Eye (tissue), 1 donor: ENCODE results near the gene TRIM38.
"Not testable (repeated sequence)": the region's sequence is repeated elsewhere in the genome, so short reads cannot be mapped to it uniquely, and the experiment has no call there.

Source experiments
- DNase-seq: peaks from one replicate; pipeline ENCODE4 v3.0.0-alpha.2; 2015

Gene TRIM38

GRCh38 chr6:26009817-26010216 is 47.2 kb downstream of the TRIM38 start:
- no peak for DNase-seq

DNA sequence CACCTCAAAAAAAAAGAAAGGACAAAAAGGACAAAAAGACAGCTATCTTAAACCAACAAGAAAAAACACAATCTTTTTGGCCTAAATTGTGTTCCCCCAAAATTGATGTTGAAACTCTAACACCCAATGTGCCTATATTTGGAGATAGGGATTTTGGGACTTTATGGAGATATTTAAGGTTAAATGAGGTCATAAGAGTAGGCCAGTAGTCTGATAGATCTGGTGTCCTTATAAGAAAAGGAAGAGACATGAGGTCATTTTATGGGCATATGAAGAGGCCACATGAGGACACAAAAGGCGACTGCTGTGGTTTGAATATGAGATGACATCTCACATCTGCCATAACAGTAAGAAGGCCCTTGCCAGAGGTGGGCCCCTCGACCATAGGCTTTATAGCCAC is 49.5 kb downstream of the TRIM38 start:
- no peak for DNase-seq

DNA sequence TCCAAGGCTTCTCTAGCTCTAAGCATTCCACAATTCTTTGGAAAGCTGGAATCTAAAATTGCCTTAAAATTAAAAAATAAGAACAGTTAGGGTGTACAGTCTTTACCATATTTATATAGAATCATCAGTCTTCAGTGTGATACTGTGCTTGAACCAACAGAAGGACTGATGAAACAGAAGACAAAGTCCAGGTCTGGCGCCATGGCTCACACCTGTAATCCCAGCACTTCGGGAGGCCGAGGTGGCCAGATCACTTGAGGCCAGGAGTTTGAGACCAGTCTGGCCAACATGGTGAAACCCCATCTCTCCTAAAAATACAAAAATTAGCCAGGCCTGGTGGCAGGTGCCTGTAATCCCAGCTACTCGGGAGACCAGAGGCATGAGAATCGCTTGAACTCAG is 51.8 kb downstream of the TRIM38 start:
- DNase-seq = not testable (repeated sequence)

DNA sequence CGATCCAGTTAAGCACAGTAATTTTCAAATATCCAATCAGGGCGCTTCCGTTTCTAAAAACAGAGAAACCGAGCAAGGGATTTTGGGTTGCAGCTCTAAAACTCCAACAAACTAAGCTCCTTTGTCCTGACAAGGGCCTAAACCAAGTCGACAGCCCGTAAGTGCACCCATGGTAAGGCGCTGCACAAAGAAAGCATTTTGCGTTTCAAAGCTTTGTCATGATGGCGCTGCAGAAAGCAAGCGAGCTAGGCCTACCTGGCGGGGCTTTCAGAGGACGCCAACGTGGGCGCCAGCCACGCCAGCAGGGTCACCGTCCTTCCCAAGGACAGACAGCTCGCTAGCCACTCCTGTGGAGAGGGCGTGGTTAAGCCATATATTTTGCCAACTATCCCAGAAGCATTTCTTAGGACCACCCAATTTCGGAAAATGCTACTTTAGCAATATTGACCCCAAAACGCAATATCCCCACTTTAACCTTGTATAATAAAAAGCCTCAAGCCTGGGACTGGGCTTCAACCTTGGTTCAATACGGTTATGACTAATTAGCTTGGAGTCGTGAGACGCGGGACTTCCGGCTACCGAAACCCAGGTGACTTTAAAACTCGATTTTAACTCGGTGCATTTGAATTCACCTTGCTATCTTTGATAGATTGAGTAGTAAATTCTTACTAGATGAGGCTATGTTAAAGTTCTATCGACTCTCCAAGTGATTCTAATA is 53.8 kb downstream of the TRIM38 start:
- peak; percentile 84 for DNase-seq

- no peak for DNase-seq
Measured at GRCh38 chr6:26016963-26017631, 54.5 kb downstream of the TRIM38 start.

DNA sequence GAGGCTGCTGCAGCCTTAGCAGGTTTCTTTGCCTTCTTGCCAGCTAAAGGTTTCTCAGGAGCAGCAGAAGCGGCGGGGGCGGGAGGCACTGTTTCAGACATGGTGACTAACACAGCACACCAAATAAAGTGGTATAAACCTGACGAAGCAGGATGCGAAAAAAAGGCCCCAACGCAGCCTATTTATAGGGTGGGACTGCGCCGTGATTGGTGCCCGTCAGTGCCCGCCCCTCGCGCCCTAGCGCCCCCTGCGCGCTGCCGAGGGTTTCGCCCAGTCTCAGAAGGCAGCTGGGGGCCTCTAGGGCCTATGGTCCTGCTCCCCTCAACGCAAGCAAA is 55.0 kb downstream of the TRIM38 start:
- peak; percentile 94 for DNase-seq

GRCh38 chr6:26019261-26019830 is 56.7 kb downstream of the TRIM38 start:
- DNase-seq = no peak

DNA sequence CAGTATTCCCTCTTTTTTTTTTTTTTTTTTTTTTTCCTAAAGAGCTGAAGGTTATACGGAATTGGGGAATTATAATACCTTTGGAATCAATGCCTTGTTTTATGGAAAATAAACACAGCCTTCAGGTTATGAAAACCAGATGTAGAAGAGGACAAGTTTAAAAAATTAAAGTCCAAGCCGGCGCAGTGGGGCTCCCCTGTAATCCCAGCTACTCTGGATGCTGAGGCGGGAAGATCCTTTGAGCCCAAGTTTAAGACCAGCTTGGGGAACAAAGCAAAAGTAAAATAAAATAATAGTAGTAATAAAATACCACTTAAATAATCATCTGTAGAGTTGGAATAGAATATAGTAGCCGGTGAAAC is 57.3 kb downstream of the TRIM38 start:
- no peak for DNase-seq

- peak; percentile 98 for DNase-seq
Measured at GRCh38 chr6:26020329-26021000, 57.9 kb downstream of the TRIM38 start.

DNA sequence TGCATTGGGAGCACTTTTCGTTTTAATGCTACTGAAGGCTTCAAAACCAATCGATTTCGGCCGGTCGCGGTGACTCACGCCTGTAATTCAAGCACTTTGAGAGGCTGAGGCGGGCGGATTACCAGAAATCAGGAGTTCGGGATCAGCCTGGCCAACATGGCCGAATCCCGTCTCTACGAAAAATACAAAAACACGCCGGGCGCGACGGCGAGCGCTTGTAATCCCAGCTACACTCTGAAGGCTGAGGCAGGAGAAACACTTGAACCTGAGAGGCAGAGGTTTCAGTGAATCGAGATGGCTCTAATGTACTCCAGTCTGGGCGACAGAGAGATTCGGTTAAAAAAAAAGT is 58.4 kb downstream of the TRIM38 start:
- no peak for DNase-seq

DNA sequence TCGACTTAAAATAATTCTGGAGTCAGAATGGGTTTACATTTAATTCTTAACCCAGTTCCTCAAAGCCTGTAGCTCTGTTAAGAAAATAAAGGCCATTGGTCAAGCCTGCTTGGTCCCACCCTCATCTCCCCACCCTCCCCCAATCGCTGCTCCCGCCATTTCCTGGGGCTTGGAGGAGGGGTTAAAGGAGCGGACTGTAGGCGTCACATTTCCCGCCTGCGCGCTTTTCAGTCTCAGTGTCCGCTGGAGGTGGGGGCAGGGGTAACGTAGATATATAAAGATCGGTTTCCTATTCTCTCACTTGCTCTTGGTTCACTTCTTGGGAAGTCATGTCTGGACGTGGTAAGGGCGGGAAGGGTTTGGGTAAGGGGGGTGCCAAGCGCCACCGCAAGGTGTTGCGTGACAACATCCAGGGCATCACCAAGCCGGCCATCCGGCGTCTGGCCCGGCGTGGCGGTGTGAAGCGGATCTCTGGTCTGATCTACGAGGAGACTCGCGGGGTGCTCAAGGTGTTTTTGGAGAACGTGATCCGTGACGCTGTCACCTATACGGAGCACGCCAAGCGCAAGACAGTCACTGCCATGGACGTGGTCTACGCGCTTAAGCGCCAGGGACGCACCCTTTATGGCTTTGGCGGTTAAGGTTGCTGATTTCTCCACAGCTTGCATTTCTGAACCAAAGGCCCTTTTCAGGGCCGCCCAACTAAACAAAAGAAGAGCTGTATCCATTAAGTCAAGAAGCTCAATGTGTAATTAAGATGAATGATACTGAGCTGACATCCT is 58.9 kb downstream of the TRIM38 start:
- peak; percentile 98 for DNase-seq

- peak; percentile 94 for DNase-seq
Measured at GRCh38 chr6:26022132-26022472, 59.5 kb downstream of the TRIM38 start.

DNA sequence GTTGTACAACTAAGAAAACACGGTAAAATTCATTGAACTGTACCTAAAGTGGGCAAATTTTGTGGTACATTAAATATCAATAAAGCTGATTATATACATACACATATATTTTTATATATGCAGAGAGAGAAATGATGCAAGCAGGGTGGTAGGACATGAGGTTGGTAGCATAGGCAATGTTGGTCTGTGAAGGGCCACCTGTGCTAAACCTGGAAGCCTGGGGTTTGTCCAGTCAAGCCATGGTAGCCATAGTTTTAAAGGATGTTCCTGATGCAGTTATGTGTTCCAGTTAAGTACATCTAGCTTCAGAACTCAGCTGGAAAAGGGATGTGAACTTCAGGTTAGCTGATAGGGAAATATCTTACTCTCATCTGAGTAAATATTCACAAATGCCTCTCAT is 60.1 kb downstream of the TRIM38 start:
- DNase-seq = no peak

DNA sequence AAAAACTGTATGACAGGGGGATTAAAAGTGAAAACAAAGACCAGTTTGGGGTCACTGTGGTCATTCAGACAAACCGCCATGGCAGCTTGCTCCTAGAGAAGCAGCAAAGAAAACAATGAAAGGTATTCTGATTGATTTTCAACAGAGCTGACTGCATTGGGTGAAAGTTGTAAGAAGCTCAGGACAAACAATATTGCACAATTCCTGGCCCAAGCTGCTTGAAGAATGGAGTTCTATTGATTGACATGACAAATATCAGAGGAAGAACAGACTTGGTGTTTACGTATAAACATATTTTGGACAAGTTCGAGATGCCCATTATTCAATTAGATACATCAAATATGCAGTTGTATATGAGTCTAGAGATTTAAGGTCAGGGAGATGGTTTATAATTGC is 62.0 kb downstream of the TRIM38 start:
- no peak for DNase-seq

DNA sequence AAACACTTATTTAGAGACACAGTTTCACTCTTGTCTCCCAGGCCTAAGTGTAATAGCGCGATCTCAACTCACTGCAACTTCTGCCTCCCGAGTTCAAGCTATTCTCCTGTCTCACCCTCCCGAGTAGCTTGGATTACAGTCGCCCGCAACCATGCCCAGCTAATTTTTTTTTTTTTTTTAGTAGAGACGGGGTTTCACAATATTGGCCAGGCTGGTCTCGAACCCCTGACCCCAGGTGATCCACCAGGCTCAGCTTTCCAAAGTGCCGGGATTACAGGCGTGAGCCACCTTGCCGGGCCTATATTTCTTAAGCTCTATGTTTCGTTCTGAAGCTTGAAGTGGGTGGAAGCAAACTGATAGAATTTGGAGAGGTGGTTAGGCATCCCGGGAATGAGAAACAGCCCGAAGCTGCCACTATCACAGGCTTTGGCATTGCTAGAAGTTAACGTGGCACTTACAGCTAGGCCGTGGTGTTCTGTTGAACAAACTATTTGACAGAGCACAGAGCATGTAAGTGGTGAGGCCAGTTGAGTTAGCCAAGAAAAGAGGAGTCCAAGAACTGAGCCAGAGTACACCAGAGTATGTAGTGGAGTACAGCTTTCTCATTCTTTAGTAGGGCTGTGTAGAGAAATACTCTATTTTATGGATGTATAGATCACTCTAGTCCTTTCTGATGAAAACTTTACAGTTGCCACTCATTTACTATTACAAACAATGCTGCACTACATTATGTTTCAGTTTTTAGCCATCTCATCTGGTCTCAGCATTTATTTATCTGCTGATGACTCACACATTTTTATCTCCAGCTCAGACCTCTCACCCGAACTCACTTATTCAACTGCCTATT is 62.7 kb downstream of the TRIM38 start:
- DNase-seq = no peak

DNA sequence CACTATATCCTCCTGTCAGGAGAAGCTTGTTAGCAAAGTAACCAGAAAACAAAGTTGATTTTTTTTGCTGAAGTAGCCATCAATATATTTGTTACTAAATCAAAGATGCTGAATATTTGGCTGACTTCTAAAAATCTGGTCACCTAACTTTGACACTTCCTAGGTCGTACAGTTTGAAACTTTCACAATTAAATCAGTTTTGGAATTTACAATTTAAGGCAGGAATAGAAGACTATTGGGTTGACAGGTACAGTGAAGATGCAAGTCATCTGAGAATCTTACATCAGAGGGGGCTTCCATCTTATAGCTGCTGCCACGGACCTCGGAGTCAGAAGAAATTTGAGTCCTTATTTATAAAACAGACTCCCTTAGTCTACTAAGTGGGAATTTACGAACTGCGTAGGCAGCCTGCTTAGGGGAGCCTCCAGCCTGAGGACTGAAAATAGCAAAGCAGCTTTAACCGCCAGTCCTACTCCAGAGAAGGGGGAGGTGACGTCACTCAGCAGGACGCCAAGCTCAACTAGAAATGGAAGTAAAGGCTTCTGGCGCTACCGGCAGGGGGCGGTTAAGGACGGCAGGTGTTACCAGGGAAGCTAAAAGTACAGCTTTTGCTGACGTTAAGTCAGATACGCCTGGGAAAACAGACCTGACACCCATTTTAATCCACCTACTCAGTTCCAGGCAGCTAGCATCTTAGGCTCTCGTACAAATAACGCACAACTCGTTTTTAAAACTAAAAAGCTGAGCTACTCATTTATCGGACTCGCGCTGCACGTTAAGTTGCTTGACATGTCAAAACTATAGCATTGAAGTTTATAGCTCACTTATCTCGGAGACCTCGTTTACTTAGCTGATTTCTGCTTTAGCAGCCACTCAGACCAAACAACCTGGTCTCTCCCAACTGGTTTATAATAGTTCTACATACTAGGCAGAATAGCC is 63.6 kb downstream of the TRIM38 start:
- DNase-seq = peak; percentile 98

DNA sequence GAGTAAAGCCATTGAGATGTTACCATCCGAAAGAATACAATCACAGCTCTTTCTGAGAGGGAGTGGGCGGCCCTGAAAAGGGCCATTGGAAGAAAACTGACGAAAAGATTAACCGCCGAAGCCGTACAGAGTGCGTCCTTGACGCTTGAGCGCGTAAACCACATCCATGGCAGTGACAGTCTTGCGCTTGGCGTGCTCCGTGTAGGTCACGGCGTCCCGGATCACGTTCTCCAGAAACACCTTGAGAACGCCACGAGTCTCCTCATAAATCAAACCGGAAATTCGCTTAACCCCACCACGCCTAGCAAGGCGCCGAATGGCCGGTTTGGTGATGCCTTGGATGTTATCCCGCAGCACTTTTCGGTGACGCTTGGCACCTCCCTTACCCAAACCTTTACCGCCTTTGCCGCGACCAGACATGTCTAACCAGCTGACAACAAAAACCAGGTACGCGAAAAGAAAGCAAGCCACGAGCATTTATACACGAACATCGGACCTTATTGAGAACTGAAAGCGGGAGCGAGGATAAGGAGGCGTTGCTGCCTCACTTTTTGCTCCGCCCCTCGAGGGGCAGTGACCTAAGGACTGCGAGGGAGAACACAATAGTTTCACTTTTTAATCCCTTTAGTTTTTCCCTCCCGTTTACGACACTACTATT is 64.4 kb downstream of the TRIM38 start:
- peak; percentile 100 for DNase-seq

GRCh38 chr6:26027491-26028211 is 65.0 kb downstream of the TRIM38 start:
- no peak for DNase-seq

DNA sequence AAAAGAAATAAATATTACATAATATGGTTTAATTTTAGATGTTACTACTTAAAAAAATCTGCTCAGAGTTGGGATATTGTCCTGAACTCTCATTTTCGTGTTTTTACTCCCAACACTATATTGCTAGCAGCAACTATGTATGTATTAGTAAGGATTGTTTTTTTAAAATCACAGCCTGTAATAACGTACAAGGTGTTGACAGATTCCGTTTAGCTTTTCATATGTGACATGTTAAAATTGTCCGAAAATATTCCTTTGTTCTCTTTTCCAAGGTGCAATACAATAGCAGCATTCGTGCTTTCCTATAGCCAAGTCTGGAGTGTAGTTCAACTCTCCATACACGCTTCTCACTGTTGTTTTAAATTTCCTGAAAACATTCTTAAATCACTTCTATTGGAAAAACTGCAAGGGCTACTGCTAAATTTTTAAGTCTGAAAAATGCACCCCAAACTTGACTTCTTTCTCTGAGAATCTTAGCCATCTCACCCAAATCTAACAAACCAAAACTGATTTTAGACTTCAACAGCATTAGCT is 65.7 kb downstream of the TRIM38 start:
- no peak for DNase-seq
